SK-N-SH treated with all-trans-retinoic acid at 6 μM for 48 hours (cell line): Measurements from ENCODE around the gene CIITA.

Experiments
- ATAC-seq: fragments of 200-7000 bp; cut with Tn5 transposase; 3 replicates; pipeline ENCODE4 v1.9.1; 2020; ENCODE audit warnings: mild to moderate bottlenecking, moderate library complexity
- ARNTL ChIP-seq: fragments of 450-650 bp; formaldehyde crosslinking; IDR thresholded peaks from 2 replicates; pipeline ENCODE4 v1.5.0; 2020; ENCODE audit warnings: low read depth, mild to moderate bottlenecking, moderate library complexity, borderline replicate concordance
- BACH2 ChIP-seq: fragments of 250-450 bp; sonication (Bioruptor Pico); IDR thresholded peaks from 2 replicates; pipeline ENCODE4 v1.9.0; 2021; ENCODE audit warnings: mild to moderate bottlenecking, borderline replicate concordance
- CREB5 ChIP-seq: fragments of 250-450 bp; sonication (Bioruptor Pico); IDR thresholded peaks from 2 replicates; pipeline ENCODE4 v1.5.1; 2020; ENCODE audit warnings: low read depth, mild to moderate bottlenecking, moderate library complexity
- CSDC2 ChIP-seq: fragments of 250-450 bp; sonication (Bioruptor Pico); IDR thresholded peaks from 2 replicates; pipeline ENCODE4 v1.5.0; 2020; ENCODE audit warnings: mild to moderate bottlenecking, moderate library complexity
- CSRNP3 ChIP-seq: fragments of 250-450 bp; sonication (Bioruptor Pico); IDR thresholded peaks from 2 replicates; pipeline ENCODE4 v1.5.1; 2021; ENCODE audit warnings: mild to moderate bottlenecking, moderate library complexity
- ESRRG ChIP-seq: fragments of 250-450 bp; sonication (Bioruptor Pico); IDR thresholded peaks from 2 replicates; pipeline ENCODE4 v1.6.1; 2021; ENCODE audit warnings: mild to moderate bottlenecking
- ISL1 ChIP-seq: fragments of 250-450 bp; sonication (Bioruptor Pico); IDR thresholded peaks from 2 replicates; pipeline ENCODE4 v2.1.2; 2022; ENCODE audit warnings: mild to moderate bottlenecking, moderate library complexity
- OSR1 ChIP-seq: fragments of 250-450 bp; sonication (Bioruptor Pico); IDR thresholded peaks from 2 replicates; pipeline ENCODE4 v1.8.0; 2022; ENCODE audit warnings: moderate library complexity, mild to moderate bottlenecking, inconsistent platforms
- PATZ1 ChIP-seq: fragments of 250-450 bp; sonication (Bioruptor Pico); IDR thresholded peaks from 2 replicates; pipeline ENCODE4 v1.8.0; 2020; ENCODE audit warnings: mild to moderate bottlenecking, moderate library complexity, borderline replicate concordance
- POU6F1 ChIP-seq: fragments of 250-450 bp; sonication (Bioruptor Pico); IDR thresholded peaks from 2 replicates; pipeline ENCODE4 v1.8.0; 2021; ENCODE audit warnings: low read depth, mild to moderate bottlenecking, moderate library complexity, borderline replicate concordance
- RARB ChIP-seq: fragments of 250-450 bp; sonication (Bioruptor Pico); IDR thresholded peaks from 2 replicates; pipeline ENCODE4 v1.8.0; 2021; ENCODE audit warnings: mild to moderate bottlenecking, moderate library complexity
- TCF4 ChIP-seq: fragments of 250-450 bp; sonication (Bioruptor Pico); IDR thresholded peaks from 2 replicates; pipeline ENCODE4 v1.8.0; 2021; ENCODE audit warnings: mild to moderate bottlenecking, moderate library complexity, borderline replicate concordance
- TOX ChIP-seq: fragments of 250-450 bp; sonication (Bioruptor Pico); IDR thresholded peaks from 2 replicates; pipeline ENCODE4 v1.8.0; 2021; ENCODE audit warnings: mild to moderate bottlenecking, moderate library complexity, borderline replicate concordance
- TSHZ2 ChIP-seq: fragments of 250-450 bp; sonication (Bioruptor Pico); IDR thresholded peaks from 2 replicates; pipeline ENCODE4 v1.5.0; 2020; ENCODE audit warnings: mild to moderate bottlenecking, moderate library complexity
- ZC3H10 ChIP-seq: fragments of 250-450 bp; sonication (Bioruptor Pico); IDR thresholded peaks from 2 replicates; pipeline ENCODE4 v1.5.1; 2021; ENCODE audit warnings: mild to moderate bottlenecking, moderate library complexity
- ZFP3 ChIP-seq: fragments of 250-450 bp; sonication (Bioruptor Pico); IDR thresholded peaks from 2 replicates; pipeline ENCODE4 v1.5.0; 2020; ENCODE audit warnings: mild to moderate bottlenecking, moderate library complexity
- ZFP30 ChIP-seq: fragments of 450-650 bp; formaldehyde crosslinking; IDR thresholded peaks from 2 replicates; pipeline ENCODE4 v1.5.0; 2022; ENCODE audit warnings: mild to moderate bottlenecking, moderate library complexity
- ZNF565 ChIP-seq: fragments of 450-650 bp; formaldehyde crosslinking; conservative IDR thresholded peaks from 2 replicates; pipeline ENCODE4 v1.5.0; 2020; ENCODE audit warnings: low read depth, mild to moderate bottlenecking, moderate library complexity
- ZNF70 ChIP-seq: fragments of 450-650 bp; formaldehyde crosslinking; IDR thresholded peaks from 2 replicates; pipeline ENCODE4 v1.5.0; 2020; ENCODE audit warnings: mild to moderate bottlenecking, moderate library complexity
- ZNF8 ChIP-seq: fragments of 450-650 bp; formaldehyde crosslinking; IDR thresholded peaks from 2 replicates; pipeline ENCODE4 v1.5.0; 2020; ENCODE audit warnings: mild to moderate bottlenecking, moderate library complexity

The CIITA gene

GRCh38 chr16:10919003-10919351 is 42.0 kb downstream of the CIITA start:
- no peak for ATAC-seq
- TF ChIP-seq BACH2 (CRISPR knock-in tag) (no peak), TOX (CRISPR knock-in tag) (no peak)

GRCh38 chr16:10920726-10921427 is 43.9 kb downstream of the CIITA start:
- ATAC-seq: no peak
- no peak for TF ChIP-seq TOX (CRISPR knock-in tag)
- no peak for TF ChIP-seq ZNF8
- TF ChIP-seq BACH2 (CRISPR knock-in tag): no peak
- no peak for TF ChIP-seq CSRNP3 (CRISPR knock-in tag)
- TF ChIP-seq ZC3H10: no peak
- TF ChIP-seq ZNF565 (CRISPR knock-in tag): no peak
- no peak for TF ChIP-seq ESRRG
- TF ChIP-seq CSDC2 (CRISPR knock-in tag): no peak
- no peak for TF ChIP-seq ZFP3 (CRISPR knock-in tag)

- TF ChIP-seq ARNTL (CRISPR knock-in tag): no peak
- no peak for TF ChIP-seq ZC3H10
- TF ChIP-seq ZFP3 (CRISPR knock-in tag): no peak
- no peak for TF ChIP-seq PATZ1
- TF ChIP-seq TCF4 (CRISPR knock-in tag): no peak
- no peak for TF ChIP-seq ISL1
- TF ChIP-seq ZNF8: no peak
- no peak for TF ChIP-seq RARB (CRISPR knock-in tag)
- TF ChIP-seq ZNF565 (CRISPR knock-in tag): no peak
- TF ChIP-seq CREB5 (CRISPR knock-in tag): no peak
- TF ChIP-seq OSR1: no peak
- TF ChIP-seq CSDC2 (CRISPR knock-in tag): no peak
- no peak for TF ChIP-seq ESRRG
- ATAC-seq: no peak
These were observed 44.7 kb downstream of the CIITA start for GRCh38 chr16:10921536-10922327.

GRCh38 chr16:10922328-10923145 is 45.5 kb downstream of the CIITA start:
- ATAC-seq: no peak
- no peak for TF ChIP-seq PATZ1
- no peak for TF ChIP-seq ZNF70 (CRISPR knock-in tag)
- TF ChIP-seq TSHZ2 (CRISPR knock-in tag): no peak
- no peak for TF ChIP-seq ZFP30 (CRISPR knock-in tag)
- no peak for TF ChIP-seq POU6F1 (CRISPR knock-in tag)
- TF ChIP-seq ZNF565 (CRISPR knock-in tag): no peak
- no peak for TF ChIP-seq BACH2 (CRISPR knock-in tag)
- no peak for TF ChIP-seq TOX (CRISPR knock-in tag)
- no peak for TF ChIP-seq CSRNP3 (CRISPR knock-in tag)
